ENCODE results near the gene ENTPD6.
A peak's percentile ranks its signal among the peaks of the same experiment; 100 is the strongest.

DNA sequence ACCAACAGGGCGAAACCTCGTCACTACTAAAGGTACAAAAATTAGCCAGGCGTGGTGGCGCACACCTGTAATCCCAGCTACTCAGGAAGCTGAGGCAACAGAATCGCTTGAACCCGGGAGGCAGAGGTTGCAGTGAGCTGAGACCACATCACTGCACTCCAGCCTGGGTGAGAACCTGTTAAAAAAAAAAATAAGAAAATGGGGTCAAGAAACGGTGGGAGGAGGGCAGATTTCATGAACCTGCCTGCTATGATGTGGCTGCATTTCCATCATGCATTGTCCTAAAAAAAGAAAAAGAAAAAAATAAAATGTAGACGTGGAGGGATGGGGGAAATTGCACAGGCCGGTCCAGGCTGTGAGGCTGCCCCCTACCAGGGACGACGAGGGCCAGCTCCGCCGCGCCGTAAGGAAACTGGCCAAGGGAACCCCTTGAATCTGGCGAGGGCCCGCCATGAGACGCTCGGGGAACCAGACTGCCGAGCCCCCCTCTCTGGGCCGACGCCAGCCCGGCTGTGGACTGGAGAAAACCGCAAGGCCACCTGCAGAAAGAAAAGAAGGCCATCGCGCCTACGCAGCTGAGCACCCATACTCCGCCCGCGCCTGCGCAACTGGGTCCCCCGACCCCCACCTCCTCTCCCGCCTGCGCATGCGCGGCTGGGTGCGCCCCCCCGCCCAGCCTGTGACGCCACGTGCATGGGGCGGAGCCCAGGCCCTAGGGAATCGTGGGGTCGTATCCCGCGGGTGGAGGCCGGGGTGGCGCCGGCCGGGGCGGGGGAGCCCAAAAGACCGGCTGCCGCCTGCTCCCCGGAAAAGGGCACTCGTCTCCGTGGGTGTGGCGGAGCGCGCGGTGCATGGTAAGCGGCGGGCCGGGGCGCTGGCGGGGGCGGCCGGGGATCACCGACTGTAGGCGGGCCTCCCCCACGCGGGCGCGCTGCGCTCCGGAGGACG is at the start of gene ENTPD6:
- TF ChIP-seq NFRKB (IDR thresholded peaks at IDR 0.05): no peak
- TF ChIP-seq BHLHE40 (IDR thresholded peaks at IDR 0.05; ENCODE audit: borderline replicate concordance): no peak
- 0 out of 2 replicates have a peak, but pooled peaks have one; percentile 27 for TF ChIP-seq TARDBP (IDR thresholded peaks at IDR 0.05)
- TF ChIP-seq SP1 (IDR thresholded peaks at IDR 0.05): no peak
- no peak for TF ChIP-seq FOXM1 (IDR thresholded peaks at IDR 0.05; ENCODE audit: borderline replicate concordance)

Measured in HEK293T (cell line).